Kidney (tissue), 14 donors: ENCODE results near the gene RPS5. TPM values are rescaled to one million over a fixed set of nuclear protein-coding genes. Genes with fewer than 3 reads are reported as not detected.

Experiments
- DNase-seq, 5 donors: peaks; one replicate each; pipeline ENCODE4 v3.0.0-alpha.2; 2013 to 2020
- FAIRE-seq: peaks from 2 replicates; lab custom pipeline; 2012; peaks lifted over from hg19 to GRCh38; lab: Jason Lieb, UNC
- H3K27ac ChIP-seq, 2 donors: one replicate each; pipeline ENCODE4 v1.7.0; 2013; ENCODE audit warnings: low read depth in 2 of 2, low read length in 2 of 2, inconsistent platforms in 1 of 2
- H3K27me3 ChIP-seq: one replicate; pipeline ENCODE4 v1.7.1; 2013; ENCODE audit warnings: low read length, inconsistent platforms; ENCODE audit not compliant: control insufficient read depth, insufficient read depth
- H3K36me3 ChIP-seq, 3 donors: one replicate each; pipeline versions ENCODE4 v1.7.0 to v1.7.1; 2013; ENCODE audit warnings: low read length in 3 of 3, control low read depth in 1 of 3, inconsistent platforms in 1 of 3; ENCODE audit not compliant: insufficient read depth in 3 of 3, control insufficient read depth in 2 of 3
- H3K4me1 ChIP-seq, 3 donors: one replicate each; pipeline versions ENCODE4 v1.7.0 to v1.7.1; 2013; ENCODE audit warnings: low read length in 3 of 3, inconsistent platforms in 1 of 3, low read depth in 1 of 3; ENCODE audit not compliant: control insufficient read depth in 2 of 3, insufficient read depth in 2 of 3
- H3K4me3 ChIP-seq, 3 donors: one replicate each; pipeline versions ENCODE4 v1.7.0 to v1.8.1; 2013; ENCODE audit warnings: low read length in 3 of 3, control low read depth in 1 of 3, inconsistent platforms in 1 of 3
- H3K9ac ChIP-seq, 3 donors: one replicate each; pipeline versions ENCODE4 v1.7.0 to v1.7.1; 2013; ENCODE audit warnings: low read length in 3 of 3, control low read depth in 1 of 3, inconsistent platforms in 1 of 3
- H3K9me3 ChIP-seq, 3 donors: one replicate each; pipeline versions ENCODE4 v1.7.0 to v1.7.1; 2013; ENCODE audit warnings: low read length in 3 of 3, control low read depth in 1 of 3, inconsistent platforms in 1 of 3; ENCODE audit not compliant: control insufficient read depth in 2 of 3, insufficient read depth in 1 of 3
- CTCF ChIP-seq: IDR thresholded peaks from 3 replicates; pipeline ENCODE4 v1.5.1; 2012; ENCODE audit warnings: mild to moderate bottlenecking, moderate library complexity, borderline replicate concordance; ENCODE audit not compliant: insufficient read depth; ENCODE audit errors: extremely low read depth
- intact Hi-C: fragments of 100-400 bp; cut with DNase I; formaldehyde crosslinking; loops from one replicate; pipeline ENCODE4 v1.11.1; 2022
- polyA plus RNA-seq: library from polyadenylated mRNA; stranded (reverse); fragments of 350-450 nt; fragmentation: Illumina TruSeq; extraction: RNeasy Lipid Tissue Mini Kit (QIAGEN cat#74804); gene quantifications from one replicate; pipeline ENCODE4 v1.2.3, GENCODE V29; 2014; ENCODE audit warnings: low read depth, low replicate concordance; ENCODE audit not compliant: insufficient read depth
- total RNA-seq: library from RNA; stranded (reverse); fragmentation: NEBNext Ultra II Directional; extraction: Animal tissue kit (Norgen Biotek cat#: 25700); gene quantifications from one replicate; pipeline ENCODE4 v1.2.1, GENCODE V29; 2021
- donor health status: control.
- donor health status: control.
- donor health status: control.
- donor health status: control.
- donor health status: control.
- donor health status: DM: yes; HTN: yes; CAD: no.
- donor health status: Normal renal cell carcinoma (clear cell type).

Gene RPS5
- total and polyA plus RNA-seq, 2 donors from 2014 or later = 802 to 929 TPM

- Histone ChIP-seq H3K27ac (peak overlapping the region; percentile 52 to 96), H3K27me3 (no peaks in the 10 kb centered on the region), H3K4me3 (peak overlapping the region; percentile 64 to 92 (median 88)), H3K9ac (peak overlapping the region; percentile 16 to 97 (median 81)), H3K36me3 (no peaks in the 10 kb centered on the region), H3K9me3 (no peaks in the 10 kb centered on the region), H3K4me1 (peaks cover 4 to 25% (median 15%) of the 10 kb centered on the region in 3 donors)
- intact Hi-C loops = no loop called here
- FAIRE-seq = no peak
- DNase-seq = peak in 3 of 5 donors; percentile 26 to 56 (median 40)
- TF ChIP-seq CTCF = peak; percentile 15
Observed at GRCh38 chr19:58406818-58407657, 20.0 kb downstream of the RPS5 start.

- no peaks in the 10 kb centered on the region for H3K9me3 ChIP-seq
- H3K36me3 ChIP-seq = no peaks in the 10 kb centered on the region
- peaks cover 4 to 24% (median 12%) of the 10 kb centered on the region in 3 donors for H3K4me1 ChIP-seq
- H3K27ac ChIP-seq = peak overlapping the region; percentile 90 to 96
- peak overlapping the region; percentile 64 to 92 (median 88) for H3K4me3 ChIP-seq
- DNase-seq (peak in 2 of 5 donors; percentile 39 to 61), FAIRE-seq (no peak)
- no peak for TF ChIP-seq CTCF
- intact Hi-C loops = no loop called here
- peak overlapping the region; percentile 61 to 97 (median 81) for H3K9ac ChIP-seq
- no peaks in the 10 kb centered on the region for H3K27me3 ChIP-seq
Observed at GRCh38 chr19:58407658-58408151, 20.6 kb downstream of the RPS5 start.

DNA sequence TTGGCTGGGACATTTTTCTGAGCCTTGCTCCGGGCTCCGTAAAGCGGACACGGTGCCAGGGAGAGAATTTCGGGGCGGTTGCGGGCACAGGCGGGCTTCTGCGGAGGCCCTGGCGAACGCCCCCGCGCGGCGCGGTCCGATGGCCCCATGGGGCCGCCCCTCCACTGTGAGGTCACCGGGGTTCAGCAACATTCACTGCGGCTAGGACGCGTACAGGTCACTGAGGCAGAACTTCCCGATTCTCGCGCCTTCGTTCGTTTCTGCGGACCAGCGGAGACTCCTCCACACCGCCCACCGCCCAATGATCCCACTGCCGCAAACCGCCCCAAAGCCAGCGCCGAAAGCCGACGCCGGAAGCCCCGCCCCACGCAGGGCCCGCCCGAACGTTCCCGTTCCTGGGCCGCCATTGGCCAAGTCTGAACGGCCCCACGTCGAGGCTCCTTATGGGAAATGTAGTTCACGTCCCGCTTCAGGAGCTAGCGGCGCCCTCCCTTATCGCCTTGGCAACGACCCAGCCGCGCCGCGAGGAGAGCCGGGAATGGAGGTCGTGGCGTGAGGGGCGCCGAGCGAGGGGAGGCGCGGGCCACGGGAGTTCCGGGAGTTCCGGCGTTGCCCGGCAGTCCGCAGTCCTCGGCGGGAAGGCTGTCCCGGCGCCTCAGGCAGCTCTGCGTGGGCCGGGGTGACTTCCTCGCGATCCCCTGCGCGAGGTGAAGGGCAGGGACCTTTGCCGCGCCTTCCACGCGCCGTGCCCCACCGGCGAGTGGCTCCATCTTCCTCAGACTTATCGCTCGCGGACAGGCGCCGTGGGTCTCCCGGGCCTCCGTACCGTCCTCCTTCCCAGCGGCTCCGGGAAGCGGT lies 21.3 kb downstream of the RPS5 start, which contains the start of gene ZNF584:
ZNF584 (plus strand) TSS at position 498 of the 858 bp plus-strand sequence. CDS start 499 bp downstream, outside the sequence.
- intact Hi-C loops = no loop called here
- DNase-seq (peak; percentile 97 to 99 (median 98)), FAIRE-seq (no peak)
- no peaks in the 10 kb centered on the region for H3K36me3 ChIP-seq
- peak within 1 kb of the TSS; percentile 61 to 97 (median 81) for H3K9ac ChIP-seq
- H3K4me1 ChIP-seq = peaks cover 4 to 24% (median 12%) of the 10 kb centered on the region in 3 donors
- H3K9me3 ChIP-seq = no peaks in the 10 kb centered on the region
- peak within 1 kb of the TSS; percentile 66 to 92 (median 88) for H3K4me3 ChIP-seq
- peak within 1 kb of the TSS; percentile 90 to 96 for H3K27ac ChIP-seq
- no peaks in the 10 kb centered on the region for H3K27me3 ChIP-seq
- TF ChIP-seq CTCF = no peak
